GM12801 (cell line): ENCODE measurements around the gene DPEP2NB.
"Not testable (repeated sequence)": the region's sequence is repeated elsewhere in the genome, so short reads cannot be mapped to it uniquely, and the experiment has no call there.

ENCODE experiments used
- CTCF ChIP-seq: IDR thresholded peaks from one replicate; pipeline ENCODE4 v1.5.1; 2011; ENCODE audit warnings: control low read depth; ENCODE audit not compliant: insufficient read length; ENCODE audit errors: extremely low read depth

Gene DPEP2NB

DNA sequence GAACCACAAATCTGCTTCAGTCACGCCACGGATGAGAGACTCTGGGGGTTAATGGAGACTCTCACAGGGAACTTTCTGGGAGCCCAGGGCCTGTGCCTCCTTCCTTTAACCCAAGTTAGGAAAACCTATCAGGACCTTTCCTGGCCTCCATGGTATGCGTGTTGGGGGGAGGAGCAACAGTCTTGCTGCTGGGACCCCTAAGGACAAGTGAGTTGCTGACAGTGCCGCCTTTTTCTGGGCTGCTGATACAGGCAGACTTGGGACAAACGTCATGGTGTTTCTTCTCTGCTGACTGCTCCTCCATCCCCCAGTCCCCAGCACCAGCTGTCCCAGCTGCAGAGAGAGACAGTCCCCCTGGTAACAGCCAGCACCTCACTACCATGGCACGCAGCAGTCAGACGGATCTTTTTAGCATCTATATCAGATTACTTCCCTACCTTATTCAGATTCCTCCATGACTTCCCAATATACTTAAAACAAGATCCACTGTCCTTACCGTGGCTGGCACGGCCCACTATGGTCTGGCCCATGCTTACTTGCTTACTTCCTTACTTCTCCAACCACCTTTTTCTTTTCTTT lies 6.5 kb downstream of the DPEP2NB start:
- no peak for TF ChIP-seq CTCF

DNA sequence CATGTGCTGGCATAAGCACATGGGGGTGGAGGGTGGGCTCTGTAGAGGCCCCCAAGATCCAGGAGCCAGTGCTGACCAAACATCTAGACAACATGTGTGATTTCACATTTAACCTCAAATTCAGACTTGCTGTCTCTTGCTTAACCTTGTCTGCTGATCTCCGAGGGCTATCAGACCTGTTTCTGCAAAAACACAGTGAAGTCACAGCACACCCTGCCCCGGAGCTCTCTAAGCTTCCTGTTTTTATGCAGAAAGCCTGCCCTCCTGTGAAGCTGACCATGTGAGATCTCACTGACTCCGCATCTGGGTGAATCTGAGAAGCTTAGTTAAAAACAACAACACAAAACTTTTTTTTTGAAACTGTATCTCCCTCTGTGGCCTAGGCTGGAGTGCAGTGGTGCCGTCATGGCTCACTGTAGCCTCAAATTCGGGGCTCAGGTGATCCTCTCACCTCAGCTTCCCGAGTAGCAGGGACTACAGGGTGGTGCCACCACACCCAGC lies 9.9 kb downstream of the DPEP2NB start:
- no peak for TF ChIP-seq CTCF

GRCh38 chr16:68005211-68005610 lies 10.5 kb downstream of the DPEP2NB start:
- no peak for TF ChIP-seq CTCF

DNA sequence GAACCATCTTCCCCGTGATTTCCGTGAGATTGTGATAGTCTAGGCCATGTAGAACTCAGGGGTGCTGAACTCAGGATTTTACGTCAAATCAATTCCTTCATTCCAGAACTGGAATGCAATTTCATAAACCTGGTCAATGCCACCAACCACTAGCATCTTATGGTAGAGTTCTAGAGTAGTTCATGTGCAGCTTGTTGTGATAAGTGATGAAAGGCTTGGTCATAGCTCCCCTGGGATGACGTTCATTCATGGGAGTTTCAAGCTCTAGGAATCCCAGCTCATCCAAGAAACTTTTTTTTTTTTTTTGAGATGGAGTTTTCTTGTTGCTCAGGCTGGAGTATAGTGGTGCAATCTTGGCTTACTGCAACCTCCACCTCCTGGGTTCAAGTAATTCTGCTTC lies 12.7 kb downstream of the DPEP2NB start:
- TF ChIP-seq CTCF = no peak

DNA sequence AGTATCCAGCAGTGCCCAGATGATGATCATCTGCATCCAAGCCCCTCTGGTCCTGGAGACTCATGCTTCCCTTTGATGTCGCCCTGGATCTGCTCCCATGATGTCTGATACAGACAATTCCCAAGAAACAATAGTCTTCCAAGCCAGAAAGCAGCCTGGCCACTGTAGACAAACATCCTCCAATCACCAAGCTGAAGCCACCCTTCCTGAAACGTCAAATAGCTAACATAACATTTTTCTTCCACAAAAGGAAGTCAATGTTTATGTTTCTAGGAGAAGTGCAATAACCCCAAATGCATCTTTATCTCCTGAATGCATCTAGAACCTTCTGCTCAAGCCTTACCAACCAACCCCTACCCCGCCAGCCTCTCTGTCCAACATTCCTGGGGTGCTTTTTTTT lies 15.3 kb downstream of the DPEP2NB start:
- TF ChIP-seq CTCF = no peak

DNA sequence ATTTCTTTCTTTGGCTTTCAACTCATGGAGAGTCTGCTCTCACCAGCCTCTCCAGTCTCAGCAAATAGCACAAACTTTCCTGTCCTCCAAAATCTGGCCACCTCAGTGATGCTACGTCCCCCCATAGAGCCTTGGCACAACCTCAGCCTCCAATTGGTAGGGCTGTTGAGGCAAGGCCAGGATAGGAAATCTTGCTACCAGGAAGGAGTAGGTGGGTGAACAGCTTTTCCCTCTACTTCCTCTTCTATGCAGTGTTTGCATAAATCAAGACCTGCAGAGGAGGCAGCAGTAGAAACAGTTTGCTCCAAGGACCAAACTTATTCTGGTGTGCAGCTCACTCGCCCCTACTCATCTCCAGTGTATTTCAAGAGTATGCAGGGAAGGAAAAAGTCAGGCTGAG lies 15.7 kb downstream of the DPEP2NB start:
- TF ChIP-seq CTCF = no peak

- not testable (repeated sequence) for TF ChIP-seq CTCF
Observed at GRCh38 chr16:67998779-67999688, 16.7 kb downstream of the DPEP2NB start, which contains the start of gene DPEP2. Gene DPEP2 (minus strand): TSS chr16:67999484. CDS start chr16:67993212, 6,272 bp downstream.
